Endothelial cell of umbilical vein (primary cell): ENCODE data around the gene FAM120A. TPM values are rescaled to one million over a fixed set of nuclear protein-coding genes. Genes with fewer than 3 reads are reported as not detected.

Source experiments
- BruUV-seq: library from RNA; stranded (reverse); fragments of 400-500 nt; replicated peaks from 2 replicates; lab custom pipeline; 2021; lab: Mats Ljungman, UMichigan
- CTCF ChIA-PET: fragments of 300-600, 350-600 bp; sonication (Branson Sonifier 250); formaldehyde crosslinking; loops from one replicate; lab custom pipeline; 2021; ENCODE audit warnings: antibody characterized with exemption, inconsistent platforms; lab: Charles Lee
- POLR2A ChIA-PET: fragments of 300-600, 350-600 bp; sonication (Branson Sonifier 250); formaldehyde crosslinking; loops from one replicate; lab custom pipeline; 2021; ENCODE audit warnings: antibody characterized with exemption, inconsistent platforms; lab: Charles Lee
- DNase-seq: peaks from one replicate; pipeline ENCODE4 v3.0.0-alpha.2; 2011; ENCODE audit warnings: low read depth, low spot score
- FAIRE-seq: peaks from 2 replicates; lab custom pipeline; 2011; peaks lifted over from hg19 to GRCh38; lab: Jason Lieb, UNC
- H2AFZ ChIP-seq: 2 replicates; pipeline ENCODE4 v1.6.0; 2012; ENCODE audit warnings: low read depth, low read length, control low read depth, inconsistent platforms
- H3K27ac ChIP-seq: 2 replicates; pipeline ENCODE4 v1.5.1; 2011; ENCODE audit warnings: low read depth, mild to moderate bottlenecking, control low read depth, low read length, moderate library complexity; ENCODE audit not compliant: insufficient read depth
- H3K27me3 ChIP-seq, 2 experiments: 2 replicates each; pipeline versions ENCODE4 v1.6.0 to v1.6.1; 2011; ENCODE audit warnings: low read length in 2 of 2, mixed read lengths in 1 of 2; ENCODE audit not compliant: control insufficient read depth in 2 of 2, insufficient read depth in 2 of 2
- H3K36me3 ChIP-seq, 2 experiments: 2 replicates in 1 of 2; 3 replicates in 1 of 2; pipeline ENCODE4 v1.5.1; 2011; ENCODE audit warnings: low read length in 2 of 2, mild to moderate bottlenecking in 1 of 2, moderate library complexity in 1 of 2; ENCODE audit not compliant: control insufficient read depth in 2 of 2, insufficient read depth in 2 of 2; ENCODE audit errors: extremely low read depth in 1 of 2
- H3K4me1 ChIP-seq: 3 replicates; pipeline ENCODE4 v1.5.1; 2011; ENCODE audit warnings: mild to moderate bottlenecking, low read length; ENCODE audit not compliant: control insufficient read depth, insufficient read depth; ENCODE audit errors: extremely low read depth
- H3K4me2 ChIP-seq: 2 replicates; pipeline ENCODE4 v1.6.1; 2011; ENCODE audit warnings: low read length, control low read depth, mixed read lengths; ENCODE audit not compliant: insufficient read depth
- H3K4me3 ChIP-seq, 3 experiments: fragments of 200-600 bp in 1 of 3; sonication (generic), shearing (Covaris generic) in 1 of 3; replicated peaks in 1 of 3; 2 replicates each; pipeline ENCODE4 v1.5.1; 2011 to 2016; ENCODE audit warnings: control low read depth in 3 of 3, low read length in 3 of 3, mild to moderate bottlenecking in 2 of 3, inconsistent platforms in 1 of 3, low read depth in 1 of 3, moderate library complexity in 1 of 3; ENCODE audit not compliant: insufficient read depth in 1 of 3
- H3K79me2 ChIP-seq: 2 replicates; pipeline ENCODE4 v1.6.0; 2012; ENCODE audit warnings: low read length, inconsistent platforms; ENCODE audit not compliant: control insufficient read depth, insufficient read depth
- H3K9ac ChIP-seq: replicated peaks from 2 replicates; pipeline ENCODE3; 2011; ENCODE audit warnings: low read length, control low read depth; ENCODE audit not compliant: insufficient read depth; ENCODE audit errors: extremely low read depth
- H3K9me1 ChIP-seq: replicated peaks from 3 replicates; pipeline ENCODE4 v1.6.0; 2011; ENCODE audit warnings: mild to moderate bottlenecking, low read length; ENCODE audit not compliant: control insufficient read depth, insufficient read depth; ENCODE audit errors: extremely low read depth
- H3K9me3 ChIP-seq: replicated peaks from 2 replicates; pipeline ENCODE4 v1.5.1; 2012; ENCODE audit warnings: low read length, inconsistent platforms; ENCODE audit not compliant: control insufficient read depth, insufficient read depth
- H4K20me1 ChIP-seq: replicated peaks from 2 replicates; pipeline ENCODE3; 2011; ENCODE audit warnings: mild to moderate bottlenecking, low read length; ENCODE audit not compliant: control insufficient read depth, insufficient read depth; ENCODE audit errors: extremely low read depth
- CTCF ChIP-seq, 2 donors: IDR thresholded peaks; 1 replicate in 1 of 2; 2 replicates in 1 of 2; pipeline ENCODE4 v1.5.1; 2011; ENCODE audit warnings: low read length in 2 of 2, mild to moderate bottlenecking in 2 of 2, moderate library complexity in 2 of 2, control low read depth in 1 of 2, inconsistent platforms in 1 of 2, low read depth in 1 of 2; ENCODE audit not compliant: insufficient read depth in 1 of 2; ENCODE audit errors: extremely low read depth in 1 of 2
- EZH2 ChIP-seq: IDR thresholded peaks from 2 replicates; pipeline ENCODE4 v1.6.1; 2012; ENCODE audit warnings: borderline replicate concordance, low read depth, mild to moderate bottlenecking, moderate library complexity, low read length, inconsistent platforms; ENCODE audit not compliant: severe bottlenecking
- FOS ChIP-seq: IDR thresholded peaks from 2 replicates; pipeline ENCODE4 v1.6.1; 2011; ENCODE audit warnings: mild to moderate bottlenecking, low read length, moderate library complexity, borderline replicate concordance; ENCODE audit not compliant: insufficient read depth
- GATA2 ChIP-seq: IDR thresholded peaks from 2 replicates; pipeline ENCODE4 v1.7.0; 2011; ENCODE audit warnings: low read depth, mild to moderate bottlenecking, moderate library complexity, mixed read lengths, low read length; ENCODE audit not compliant: insufficient read length, insufficient read depth
- JUN ChIP-seq: IDR thresholded peaks from 2 replicates; pipeline ENCODE4 v1.6.1; 2011; ENCODE audit warnings: borderline replicate concordance, low read depth; ENCODE audit not compliant: insufficient read length, insufficient read depth
- MAX ChIP-seq: IDR thresholded peaks from 2 replicates; pipeline ENCODE4 v1.6.1; 2011; ENCODE audit not compliant: insufficient read depth, insufficient read length
- MYC ChIP-seq: IDR thresholded peaks from one replicate; pipeline ENCODE4 v1.6.1; 2011; ENCODE audit warnings: mild to moderate bottlenecking, low read depth, low read length
- POLR2A ChIP-seq: IDR thresholded peaks from 2 replicates; pipeline ENCODE4 v1.6.1; 2012; ENCODE audit warnings: low read depth, mild to moderate bottlenecking, control low read depth, low read length
- POLR2AphosphoS5 ChIP-seq: IDR thresholded peaks from 2 replicates; pipeline ENCODE4 v1.6.1; 2012; ENCODE audit warnings: low read depth, mild to moderate bottlenecking, control low read depth, low read length, moderate library complexity; ENCODE audit not compliant: insufficient read depth
- dilution Hi-C: fragments of 300-500 bp; cut with MboI; formaldehyde crosslinking; loops from one replicate; pipeline ENCODE4 v1.15.0; 2019; ENCODE audit warnings: low sequenced_read_pairs; ENCODE audit not compliant: extremely low pct_ligation_motif_present
- intact Hi-C: fragments of 100-400 bp; cut with micrococcal nuclease; formaldehyde crosslinking; loops from one replicate; pipeline ENCODE4 v1.10.0; 2022
- polyA plus RNA-seq, 4 experiments: library from polyadenylated mRNA; depleted of rRNA in 3 of 4; stranded (reverse) in 3 of 4; unstranded in 1 of 4; fragments of >200 nt; gene quantifications; 2 replicates each; pipeline versions ENCODE4 v1.2.1 to v1.2.3, GENCODE V29; 2011 to 2012; ENCODE audit warnings: missing spikeins in 1 of 4
- total RNA-seq: library from RNA; stranded (reverse); gene quantifications from 2 replicates; pipeline ENCODE4 v1.2.3, GENCODE V29; 2021

FAM120A gene
- total and polyA plus RNA-seq, 2 donors (not counting 3 experiments of a cell fraction or from before 2014, with no cell fraction given), result 66.8 to 126 TPM

GRCh38 chr9:93595861-93596365, 144.4 kb downstream of the FAM120A start:
- no peak for TF ChIP-seq EZH2
- TF ChIP-seq JUN, result no peak
- no peak for TF ChIP-seq MYC
- TF ChIP-seq POLR2AphosphoS5, result no peak
- TF ChIP-seq MAX, result no peak
- no peak for TF ChIP-seq GATA2
- TF ChIP-seq POLR2A, result no peak
- no peak for TF ChIP-seq CTCF (IDR thresholded peaks at IDR 0.05; ENCODE audit: extremely low read depth in 1 of 2, insufficient read depth in 1 of 2, low read depth in 1 of 2, low read length in 2 of 2)
- no peak for TF ChIP-seq FOS
- ChIA-PET CTCF (no interaction called here), POLR2A (no interaction called here)
- Histone ChIP-seq H3K4me1 (no peaks in the 10 kb centered on the region), H3K9ac (no peak overlapping the region), H4K20me1 (no peaks in the 10 kb centered on the region), H3K9me1 (no peaks in the 10 kb centered on the region), H3K4me3 (no peak overlapping the region), H3K36me3 (no peaks in the 10 kb centered on the region), H3K9me3 (no peaks in the 10 kb centered on the region), H3K27ac (no peak overlapping the region), H3K79me2 (peaks cover 8% of the 10 kb centered on the region), H2AFZ (no peak overlapping the region), H3K27me3 (no peaks in the 10 kb centered on the region), H3K4me2 (no peak overlapping the region)
- DNase-seq (no peak), FAIRE-seq (no peak)
- no TSS peak for BruUV-seq
- dilution Hi-C loops, result no loop called here
- intact Hi-C loops, result no loop called here
